ENCODE data around the gene SPTBN4. TPM values are rescaled to one million over a fixed set of nuclear protein-coding genes. Genes with fewer than 3 reads are reported as not detected.
"Not testable (repeated sequence)": the region's sequence is repeated elsewhere in the genome, so short reads cannot be mapped to it uniquely, and the experiment has no call there.

SPTBN4 gene
- polyA plus RNA-seq, 4 donors = 0.92 to 2.2 (median 1.6) TPM

DNA sequence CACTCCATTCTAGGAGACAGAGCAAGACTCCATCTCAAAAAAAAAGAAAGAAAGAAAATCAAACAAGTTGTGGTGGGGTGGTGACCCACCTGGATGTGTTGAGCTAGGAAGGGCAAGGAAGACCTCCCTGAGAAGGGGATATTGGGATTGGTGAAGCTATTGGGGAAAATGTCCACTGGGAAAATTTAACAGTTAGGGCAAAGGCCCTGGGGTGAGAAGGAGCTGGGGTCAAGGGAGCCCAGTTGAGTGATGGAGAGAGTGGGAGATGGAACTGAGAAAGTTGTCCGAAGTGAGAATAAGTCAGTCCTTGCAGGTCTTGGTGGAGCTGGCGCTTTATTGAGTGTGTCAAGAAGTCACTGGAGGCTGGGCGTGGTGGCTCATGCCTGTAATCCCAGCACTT, 28.5 kb upstream of the SPTBN4 start:
- no peak for DNase-seq (ENCODE audit: low read depth in 4 of 4, low spot score in 2 of 4)

DNA sequence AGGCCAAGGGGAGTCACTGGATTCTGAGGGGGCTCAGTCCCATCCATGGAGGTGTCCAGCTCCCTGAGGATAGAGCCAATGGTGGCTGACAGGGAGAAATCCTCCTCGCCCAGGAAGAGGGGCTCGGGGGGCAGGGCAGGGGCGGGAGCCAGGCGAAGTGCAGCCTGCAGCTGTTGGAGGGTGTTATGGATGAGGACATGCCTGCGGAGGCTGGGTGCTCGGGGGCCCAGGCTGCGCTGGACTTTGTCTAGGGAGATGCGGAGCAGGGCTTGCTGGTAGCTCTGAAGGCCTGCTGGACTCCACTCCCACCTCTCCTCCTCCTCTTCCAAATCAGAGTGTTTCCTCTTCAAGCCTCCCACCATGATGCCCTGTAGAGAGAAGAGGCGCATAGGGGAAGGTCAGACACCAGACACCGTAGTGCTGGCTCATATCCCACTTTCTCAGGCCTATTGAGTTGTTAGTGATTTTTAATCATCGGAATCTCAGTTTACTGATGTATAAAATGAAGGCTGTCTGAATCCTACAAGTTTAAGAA, 25.0 kb upstream of the SPTBN4 start:
- no peak for DNase-seq (ENCODE audit: low read depth in 4 of 4, low spot score in 2 of 4)

DNA sequence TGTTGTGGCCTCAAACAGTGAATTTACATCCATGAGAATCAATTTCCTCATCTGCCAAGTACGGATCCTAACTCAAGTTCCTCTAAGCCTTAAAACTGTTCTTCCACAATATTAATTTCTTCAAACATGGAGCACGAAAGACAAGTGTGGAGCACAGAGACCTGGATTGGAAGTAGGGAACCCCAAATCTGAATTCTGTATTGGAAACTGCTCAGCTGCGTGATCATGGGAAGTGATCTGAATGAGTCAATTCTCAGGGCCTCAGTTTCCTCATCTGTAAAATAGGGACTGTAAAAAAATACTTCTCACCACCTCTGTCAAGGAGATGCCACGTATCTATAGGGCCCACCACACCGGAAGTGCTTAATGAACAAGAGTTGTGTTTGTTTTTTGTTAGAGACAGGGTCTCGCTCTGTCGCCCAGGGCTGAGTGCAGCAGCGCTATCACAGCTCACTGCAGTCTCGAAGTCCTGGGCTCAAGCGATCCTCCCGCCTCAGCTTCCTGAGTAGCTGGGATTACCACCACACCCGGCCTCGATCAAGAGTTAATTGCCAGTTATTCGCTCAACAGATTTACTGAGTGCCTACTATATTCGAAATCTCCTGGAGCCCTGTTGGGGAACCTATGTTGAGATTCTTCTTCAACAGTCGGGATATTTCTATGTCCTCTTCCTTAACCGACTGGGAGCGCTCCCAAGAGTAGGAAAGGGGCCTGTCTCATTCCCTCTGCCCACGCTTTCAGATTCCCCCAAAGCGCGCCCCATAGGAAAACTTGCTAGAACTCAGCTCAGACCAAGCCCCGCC, 24.3 kb upstream of the SPTBN4 start:
- DNase-seq (ENCODE audit: low read depth in 4 of 4, low spot score in 2 of 4) = no peak

DNA sequence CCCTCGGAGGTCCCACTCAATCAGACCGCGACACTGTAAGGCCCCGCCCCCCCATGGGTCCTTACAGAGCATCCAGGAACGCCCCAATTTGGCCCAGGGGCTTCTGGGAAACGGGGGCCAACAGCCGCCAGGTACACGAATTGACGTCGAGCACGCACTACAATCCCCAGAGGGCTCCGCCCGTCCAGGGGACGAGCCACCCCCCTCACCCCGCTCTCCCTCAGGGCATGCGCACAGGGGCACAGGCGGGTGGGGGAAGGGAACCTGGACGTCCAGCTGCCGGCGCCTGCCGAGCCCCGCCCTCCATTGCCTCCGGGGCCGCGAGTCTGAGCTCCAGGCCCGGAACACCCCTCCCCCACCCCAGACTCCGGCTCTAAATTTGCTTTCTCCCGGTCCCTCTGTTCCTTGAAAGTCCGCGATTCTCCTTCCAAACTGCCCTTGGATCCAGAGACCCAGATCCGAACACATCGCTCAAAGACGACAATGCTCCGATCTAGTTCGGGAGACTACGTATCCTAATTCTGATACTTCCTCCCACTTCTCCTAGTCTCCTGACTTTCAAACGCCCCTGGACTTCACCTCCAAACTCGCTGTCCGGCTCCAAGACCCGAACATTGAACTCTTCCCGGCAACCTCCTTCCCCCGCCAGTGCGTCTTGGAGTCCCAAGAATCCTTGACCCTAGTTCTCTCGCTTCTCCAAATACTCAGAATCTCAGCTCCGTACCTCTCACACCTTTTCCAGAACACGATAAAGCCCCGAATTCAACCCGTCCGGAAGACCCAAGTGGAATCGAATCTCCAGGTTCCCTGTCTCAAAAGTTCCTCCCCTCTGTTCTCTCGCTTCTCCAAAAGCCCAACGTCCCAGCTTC, 23.4 kb upstream of the SPTBN4 start:
- DNase-seq (ENCODE audit: low read depth in 4 of 4, low spot score in 2 of 4) = peak; percentile 96 to 100 (median 99)

DNA sequence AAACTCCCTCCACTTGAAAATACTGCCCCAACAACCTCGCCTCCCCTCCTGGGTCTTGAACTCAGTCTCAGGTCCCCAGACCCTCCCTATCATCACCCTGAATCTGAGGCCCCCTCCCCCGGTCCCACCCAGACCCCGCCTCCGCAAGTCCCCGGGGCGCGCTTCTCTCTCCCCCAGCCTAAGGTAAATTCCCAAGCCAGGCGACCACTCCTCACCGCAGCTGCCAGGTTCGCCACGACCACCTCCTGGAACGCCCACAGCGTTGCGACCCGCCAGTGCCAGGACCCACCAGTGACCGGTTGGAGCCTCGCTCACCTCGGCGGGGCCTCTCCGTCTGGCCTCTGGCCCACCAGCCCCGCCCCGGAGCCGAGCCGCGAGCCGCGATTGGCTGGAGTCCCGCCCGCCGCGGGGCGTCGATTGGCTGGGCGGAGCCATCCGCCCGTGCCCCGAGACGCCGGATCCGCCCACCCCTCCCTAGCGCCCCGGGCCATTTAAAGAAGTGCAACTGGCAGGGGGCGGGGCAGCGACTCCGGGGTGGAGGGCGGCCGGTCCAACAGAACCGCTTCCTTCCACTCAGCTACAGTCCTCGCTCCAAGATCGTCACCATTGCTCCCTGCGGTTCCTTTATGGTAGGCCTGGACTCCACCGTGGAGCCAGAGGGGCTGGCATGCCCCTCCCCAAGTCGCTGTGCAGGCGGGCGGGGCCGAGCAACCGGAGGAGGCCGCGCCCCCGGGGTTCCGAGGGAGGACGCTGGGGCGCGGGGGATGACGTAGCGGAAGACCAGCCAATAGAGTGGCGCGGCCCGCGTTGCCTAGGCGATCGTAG, 22.6 kb upstream of the SPTBN4 start, which contains the start of gene SERTAD3:
Gene SERTAD3 (minus strand): TSS at position 336 of the 825 bp plus-strand sequence. CDS start 2,255 bp downstream, outside the sequence.
- peak; percentile 93 to 97 (median 96) for DNase-seq (ENCODE audit: low read depth in 4 of 4, low spot score in 2 of 4)

DNA sequence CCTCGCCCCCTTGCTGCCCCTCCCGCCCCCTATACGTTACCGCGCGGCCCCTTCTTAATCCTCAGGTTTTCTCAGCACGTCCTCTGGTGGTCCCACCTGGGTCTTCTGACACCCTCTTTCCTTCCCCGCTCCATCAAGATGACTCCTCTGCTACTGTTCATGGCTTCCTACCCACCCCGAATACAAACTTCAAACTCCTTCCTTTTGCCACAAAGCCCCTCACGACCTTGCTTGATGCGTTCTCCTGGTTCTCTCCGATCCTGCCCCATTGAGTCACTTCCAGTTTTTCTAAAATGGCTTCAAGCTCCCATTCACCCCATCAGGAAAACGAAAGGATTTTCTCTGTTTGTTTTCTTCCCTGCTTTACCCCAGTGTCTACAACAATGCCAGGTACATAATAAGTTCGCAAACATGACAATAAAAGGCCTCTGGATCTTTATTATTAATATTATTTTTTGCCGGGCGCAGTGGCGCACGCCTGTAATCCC, 21.9 kb upstream of the SPTBN4 start:
- DNase-seq (ENCODE audit: low read depth in 4 of 4, low spot score in 2 of 4) = no peak

DNA sequence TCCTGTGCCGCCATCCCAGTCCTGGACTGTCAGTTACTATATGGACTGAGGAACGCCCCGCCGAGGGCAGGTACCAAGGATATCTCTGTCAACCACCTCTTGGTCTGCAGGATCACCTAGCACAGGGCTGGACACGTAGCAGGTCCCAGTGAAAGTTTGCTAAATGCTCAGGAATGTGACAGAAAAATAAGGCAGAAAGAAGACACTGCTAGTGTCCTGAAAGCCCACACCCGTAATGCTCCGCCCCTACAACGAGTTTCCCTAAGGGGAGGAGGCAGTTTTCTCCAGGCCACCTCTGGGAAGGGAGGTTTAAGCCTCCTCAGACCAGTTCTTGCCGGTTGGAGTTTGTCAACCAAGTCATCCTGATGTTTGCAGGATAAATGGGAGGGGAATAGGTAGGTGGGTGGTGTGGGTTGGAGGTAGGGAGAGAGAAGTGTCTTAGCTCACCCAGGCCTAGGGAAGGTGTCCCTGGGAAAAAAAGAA, 21.0 kb upstream of the SPTBN4 start:
- peak in 2 of 4 donors; percentile 41 to 59 for DNase-seq (ENCODE audit: low read depth in 4 of 4, low spot score in 2 of 4)

DNA sequence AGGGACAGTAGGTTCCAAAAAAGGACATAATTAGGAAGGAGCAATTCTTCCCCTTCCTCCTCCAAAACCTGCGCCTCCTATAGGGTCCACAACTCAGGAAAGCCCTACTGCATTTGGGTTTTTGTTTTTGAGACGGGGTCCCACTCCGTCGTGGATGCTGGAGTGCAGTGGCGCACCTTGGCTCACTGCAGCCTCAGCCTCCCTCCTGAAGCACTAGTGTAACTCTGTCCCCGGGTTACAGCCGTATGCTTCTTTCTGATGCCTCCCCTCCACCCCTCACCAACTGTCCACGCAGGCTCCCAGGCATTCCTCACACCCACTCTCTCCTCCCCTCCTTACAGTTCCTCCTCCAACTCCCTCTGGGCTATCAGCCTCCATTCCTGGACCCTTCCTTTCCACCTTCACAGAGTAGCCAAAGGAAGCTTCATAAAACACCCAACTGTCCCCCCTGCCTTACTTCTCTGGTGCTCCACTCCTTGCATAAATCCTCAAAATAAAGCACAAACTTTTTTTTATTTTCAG, 20.5 kb upstream of the SPTBN4 start:
- DNase-seq (ENCODE audit: low read depth in 4 of 4, low spot score in 2 of 4) = no peak

DNA sequence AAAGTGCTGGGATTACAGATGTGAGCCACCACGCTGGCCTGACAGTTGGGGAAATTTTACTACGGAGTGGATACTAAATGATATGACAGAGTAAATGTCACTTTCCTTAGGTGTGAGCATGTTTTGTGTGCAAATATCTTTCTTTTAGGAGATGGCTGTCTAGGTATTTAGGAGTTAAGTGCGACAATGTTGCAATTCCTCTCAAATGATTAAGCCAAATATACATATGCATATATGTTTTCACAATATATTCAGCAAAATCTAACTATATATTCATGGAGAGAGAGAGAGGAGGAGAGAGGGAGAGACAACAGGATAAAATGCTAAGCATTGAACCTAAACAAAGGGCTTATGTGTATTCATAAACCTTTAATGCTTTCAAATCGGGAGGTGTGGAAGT, 17.3 kb upstream of the SPTBN4 start:
- DNase-seq (ENCODE audit: low read depth in 4 of 4, low spot score in 2 of 4) = no peak

DNA sequence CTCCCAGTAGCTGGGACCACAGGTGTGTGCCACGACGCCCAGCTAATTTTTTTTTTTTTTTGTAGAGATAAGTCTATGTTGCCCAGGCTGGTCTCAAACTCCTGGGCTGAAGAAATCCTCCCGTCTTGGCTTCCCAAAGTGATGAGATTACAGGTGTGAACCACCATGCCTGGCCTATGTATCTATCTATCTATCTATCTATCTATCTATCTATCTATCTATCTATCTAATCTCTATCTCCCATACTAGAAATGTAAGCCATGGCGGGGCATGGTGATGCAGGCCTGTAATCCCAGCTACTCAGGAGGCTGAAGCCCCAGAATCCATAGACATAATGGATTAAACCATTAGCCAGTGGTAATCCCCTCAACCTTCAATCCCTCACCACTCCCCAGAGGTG, 16.1 kb upstream of the SPTBN4 start:
- no peak for DNase-seq (ENCODE audit: low read depth in 4 of 4, low spot score in 2 of 4)

DNA sequence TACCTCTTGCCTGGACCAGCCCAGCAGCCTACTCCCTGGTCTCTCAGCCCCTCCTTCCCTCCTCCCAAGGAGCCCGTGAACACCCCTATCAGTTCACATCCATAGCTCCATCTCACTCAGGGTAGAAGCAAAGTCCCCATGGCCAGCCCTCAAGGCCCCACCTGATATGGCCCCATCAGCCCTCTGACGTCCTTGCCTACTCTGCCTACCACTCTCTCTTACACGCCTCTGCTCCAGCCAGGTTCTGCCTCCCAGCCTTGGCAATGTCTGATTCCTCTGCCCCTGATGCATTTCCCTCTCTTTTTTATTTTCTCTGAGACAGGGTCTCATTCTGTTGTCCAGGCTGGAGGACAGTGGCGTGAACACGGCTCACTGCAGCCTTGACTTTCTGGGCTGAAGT, 14.8 kb upstream of the SPTBN4 start:
- no peak for DNase-seq (ENCODE audit: low read depth in 4 of 4, low spot score in 2 of 4)

DNA sequence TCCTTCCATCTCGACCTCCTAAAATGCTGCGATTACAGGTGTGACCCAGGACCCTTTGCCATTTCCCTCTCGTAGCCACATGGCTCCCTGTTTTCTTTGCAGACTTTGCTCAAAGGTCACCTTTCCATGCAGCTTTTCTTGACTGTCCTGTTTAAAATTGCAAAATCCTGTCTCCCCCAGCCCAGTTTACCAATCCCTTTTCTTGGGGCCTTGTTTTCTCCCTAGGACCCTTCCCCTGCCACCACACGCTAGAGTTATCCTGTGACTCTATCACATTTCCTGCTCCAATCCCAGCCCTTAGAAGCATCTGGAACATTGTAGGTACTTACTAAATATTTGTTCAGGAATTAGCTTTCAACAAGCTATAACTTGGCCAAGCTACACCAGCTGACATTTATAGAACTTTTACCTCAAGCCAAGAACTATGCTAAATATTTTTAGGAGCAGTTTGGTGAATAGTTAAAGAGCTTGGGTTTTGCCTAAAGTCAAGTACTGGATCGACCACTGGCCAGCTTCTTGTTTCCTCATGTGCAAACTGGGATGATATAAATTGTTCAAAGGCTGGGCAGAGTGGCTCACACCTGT, 13.6 kb upstream of the SPTBN4 start:
- DNase-seq (ENCODE audit: low read depth in 4 of 4, low spot score in 2 of 4) = no peak

DNA sequence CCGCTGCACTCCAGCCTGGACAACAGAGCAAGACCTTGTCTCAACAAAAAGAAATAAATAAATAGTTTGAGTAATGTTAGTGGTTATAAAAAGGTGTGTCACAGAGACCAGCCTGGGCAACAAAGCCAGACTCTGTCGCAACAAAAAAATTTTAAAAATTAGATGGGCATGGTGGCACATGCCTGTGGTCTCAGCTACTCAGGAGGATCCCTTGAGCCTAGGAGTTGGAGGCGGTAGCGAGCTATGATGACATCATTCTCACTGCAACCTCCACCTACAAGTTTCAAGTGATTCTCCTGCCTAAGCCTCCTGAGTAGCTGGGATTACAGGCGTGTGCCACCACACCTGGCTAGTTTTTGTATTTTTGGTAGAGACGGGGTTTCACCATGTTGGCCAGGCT, 12.9 kb upstream of the SPTBN4 start:
- not testable (repeated sequence) for DNase-seq (ENCODE audit: low read depth in 4 of 4, low spot score in 2 of 4)

DNA sequence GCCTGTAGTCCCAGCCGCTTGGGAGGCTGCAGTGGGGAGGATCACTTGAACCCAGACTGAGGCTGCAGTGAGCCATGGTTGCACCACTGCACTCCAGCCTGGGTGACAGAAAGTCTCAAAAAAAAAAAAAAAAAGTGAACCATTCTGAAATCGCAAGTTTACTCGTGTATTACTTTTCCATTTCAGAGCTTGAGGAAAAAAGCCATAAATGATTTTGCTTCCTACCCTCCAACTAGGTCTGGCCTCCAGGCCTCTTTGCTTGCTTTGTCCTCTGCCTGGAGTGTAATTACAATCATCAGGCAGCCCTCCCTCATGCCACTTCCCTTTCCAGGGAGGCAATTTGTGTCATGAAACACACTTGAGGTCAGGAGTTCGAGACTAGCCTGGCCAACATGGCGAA, 9.8 kb upstream of the SPTBN4 start:
- DNase-seq (ENCODE audit: low read depth in 4 of 4, low spot score in 2 of 4) = no peak

DNA sequence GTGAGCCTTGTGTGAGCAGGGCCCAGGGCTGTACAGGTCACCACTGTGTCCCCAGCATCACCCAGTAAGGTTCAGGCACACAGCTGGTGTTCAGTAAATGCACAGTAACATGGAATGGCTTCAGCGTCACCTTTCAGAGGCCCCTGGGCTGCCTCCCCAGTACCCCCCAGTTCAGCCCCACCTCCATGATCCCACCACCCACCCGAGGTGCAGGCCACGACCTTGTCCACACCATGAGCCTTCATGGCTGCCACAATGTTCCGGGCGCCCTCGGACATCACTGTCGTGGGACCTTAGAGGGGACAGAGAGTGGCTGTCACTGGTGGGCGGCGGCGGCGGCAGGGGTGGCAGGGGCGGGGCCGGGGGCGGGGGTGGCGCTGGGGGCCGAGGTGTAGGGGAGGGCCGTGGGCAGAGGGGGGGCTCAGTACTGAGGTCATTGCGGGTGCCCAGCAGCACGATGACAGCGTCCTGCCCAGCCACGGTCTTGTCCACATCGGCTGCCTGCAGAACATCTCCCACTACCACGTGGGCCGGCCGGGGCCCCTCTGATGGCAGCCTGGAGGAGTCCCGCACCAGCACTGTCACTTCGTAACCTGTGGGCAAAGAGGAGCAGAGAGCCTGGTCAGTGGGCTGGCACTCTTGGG, 8.7 kb upstream of the SPTBN4 start:
- no peak for DNase-seq (ENCODE audit: low read depth in 4 of 4, low spot score in 2 of 4)

DNA sequence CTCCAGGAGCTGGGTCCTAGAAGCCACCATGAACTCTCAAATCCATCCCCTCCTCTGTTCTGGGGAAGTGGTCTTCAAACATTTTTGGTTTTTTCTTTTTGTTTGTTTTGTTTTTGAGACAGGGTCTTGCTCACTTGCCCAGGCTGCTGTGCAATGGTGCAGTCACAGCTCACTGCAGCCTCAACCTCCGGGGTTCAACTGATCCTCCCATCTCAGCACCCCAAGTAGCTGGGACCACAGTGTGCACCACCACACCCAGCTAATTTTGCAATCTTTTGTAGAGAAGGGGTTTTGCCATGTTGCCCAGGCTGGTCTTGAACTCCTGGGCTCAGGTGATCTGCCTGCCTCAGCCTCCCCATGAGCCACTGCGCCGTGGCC, 8.2 kb upstream of the SPTBN4 start:
- DNase-seq (ENCODE audit: low read depth in 4 of 4, low spot score in 2 of 4) = no peak

DNA sequence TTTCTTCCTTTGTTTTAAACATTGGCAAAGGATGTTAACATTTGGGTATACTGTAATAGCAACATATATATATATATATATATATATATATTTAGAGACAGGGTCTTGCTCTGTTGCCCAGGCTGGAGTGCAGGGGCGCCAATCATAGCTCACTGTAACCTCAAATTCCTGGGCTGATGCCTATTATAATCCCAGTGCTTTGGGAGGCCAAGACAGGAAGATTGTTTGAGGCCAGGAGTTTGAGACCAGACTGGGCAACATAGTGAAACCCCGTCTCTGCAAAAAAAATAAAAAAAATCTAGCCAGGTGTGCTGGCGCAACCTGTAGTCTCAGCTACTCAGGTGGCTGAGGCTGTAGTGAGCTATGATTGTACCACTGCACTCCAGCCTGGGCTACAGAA, 6.6 kb upstream of the SPTBN4 start:
- no peak for DNase-seq (ENCODE audit: low read depth in 4 of 4, low spot score in 2 of 4)

DNA sequence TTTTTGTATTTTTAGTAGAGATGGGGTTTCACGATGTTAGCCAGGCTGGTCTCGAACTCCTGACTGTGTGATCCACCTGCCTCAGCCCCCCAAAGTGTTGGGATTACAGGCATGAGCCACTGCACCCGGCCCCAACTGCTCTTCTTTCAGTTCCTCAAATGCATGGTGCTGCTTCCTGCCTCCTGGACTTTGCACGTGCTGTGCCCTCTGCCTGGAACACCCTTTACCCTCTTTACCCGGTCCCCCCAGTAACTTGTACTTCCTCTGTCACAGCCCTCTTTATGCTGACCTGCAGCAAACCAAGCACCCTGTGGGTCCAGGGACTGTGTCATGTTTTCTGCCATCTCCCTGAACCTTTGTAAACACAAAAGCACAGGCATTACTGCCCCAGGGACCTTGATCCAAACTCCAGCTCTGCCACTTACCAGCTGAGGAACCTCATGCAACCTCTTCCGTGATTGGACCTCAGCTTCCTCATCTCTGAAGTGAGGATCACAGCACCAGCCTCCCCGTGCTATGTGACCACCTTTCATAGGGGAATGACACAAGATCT, 5.1 kb upstream of the SPTBN4 start:
- no peak for DNase-seq (ENCODE audit: low read depth in 4 of 4, low spot score in 2 of 4)

DNA sequence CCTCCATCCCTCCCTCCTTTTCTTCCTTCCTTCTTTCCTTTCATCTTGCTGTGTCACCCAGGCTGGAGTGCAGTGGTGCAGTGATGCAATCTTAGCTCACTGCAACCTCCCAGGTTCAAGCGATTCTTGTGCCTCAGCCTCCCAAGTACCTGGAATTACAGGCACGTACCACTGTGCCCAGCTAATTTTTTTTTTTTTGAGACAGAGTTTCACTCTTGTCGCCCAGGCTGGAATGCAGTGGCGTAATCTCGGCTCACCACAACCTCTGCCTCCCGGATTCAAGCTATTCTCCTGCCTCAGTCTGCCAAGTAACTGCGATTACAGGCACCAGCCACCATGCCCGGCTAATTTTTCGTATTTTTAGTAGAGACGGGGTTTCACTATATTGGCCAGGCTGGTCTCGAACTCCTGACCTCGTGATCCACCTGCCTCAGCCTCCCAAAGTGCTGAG, 3.2 kb upstream of the SPTBN4 start:
- DNase-seq (ENCODE audit: low read depth in 4 of 4, low spot score in 2 of 4) = not testable (repeated sequence)
